GM19467 (cell line): ENCODE data around the gene ATP6V1B1.

ENCODE experiments used
- ATAC-seq: cut with Tn5 transposase; IDR thresholded peaks from one replicate; pipeline ENCODE4 v1.9.1; 2021; ENCODE audit warnings: mild to moderate bottlenecking, moderate library complexity; ENCODE audit not compliant: unreplicated experiment

Gene ATP6V1B1

GRCh38 chr2:70926042-70926441 is 9.7 kb upstream of the ATP6V1B1 start:
- no peak for ATAC-seq

DNA sequence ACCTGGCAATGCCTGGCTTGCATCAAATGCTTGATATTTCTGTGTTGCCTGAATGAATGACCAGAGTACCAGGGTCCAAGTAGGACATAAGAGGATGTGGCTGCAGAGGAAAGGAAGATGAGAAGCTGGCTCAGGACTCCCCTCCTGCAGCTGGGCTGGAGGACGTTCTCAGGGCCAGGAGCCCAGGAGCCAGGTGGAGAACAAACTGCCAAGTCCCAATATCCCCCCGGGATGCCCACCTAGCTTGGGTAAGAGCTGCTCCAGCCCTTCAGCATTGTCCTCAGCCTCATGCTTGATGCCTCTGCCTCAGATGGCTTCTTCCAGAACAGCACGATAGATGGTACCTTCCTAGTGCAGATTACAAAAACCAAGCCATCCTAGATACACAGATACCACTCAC is 8.6 kb upstream of the ATP6V1B1 start:
- no peak for ATAC-seq

DNA sequence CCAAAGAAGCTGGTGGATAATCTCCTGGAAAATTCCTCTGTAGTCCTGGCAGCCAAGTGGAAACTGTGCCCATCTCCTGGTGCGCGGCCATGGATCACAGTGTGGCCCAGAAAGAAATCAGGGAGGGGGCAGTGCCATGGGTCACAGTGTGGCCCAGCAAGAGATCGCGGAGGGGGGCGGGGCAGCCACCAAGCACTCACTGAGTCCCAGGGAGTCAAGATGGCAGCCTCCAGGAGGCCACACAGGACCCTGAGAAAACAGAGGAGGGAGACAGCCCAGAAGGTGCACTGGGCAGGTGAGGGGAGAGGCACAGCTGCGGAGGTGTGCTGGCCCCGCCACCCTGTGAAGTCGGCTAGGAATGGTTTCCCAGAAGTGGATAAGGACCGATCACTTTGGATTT is 8.1 kb upstream of the ATP6V1B1 start:
- ATAC-seq = no peak

- ATAC-seq = no peak
Measured at GRCh38 chr2:70928366-70928765, 7.3 kb upstream of the ATP6V1B1 start.

GRCh38 chr2:70930371-70931329 is 5.0 kb upstream of the ATP6V1B1 start:
- ATAC-seq = no peak

- no peak for ATAC-seq
Measured at GRCh38 chr2:70931376-70932000, 4.2 kb upstream of the ATP6V1B1 start.

GRCh38 chr2:70932631-70933230 is 3.0 kb upstream of the ATP6V1B1 start:
- no peak for ATAC-seq

DNA sequence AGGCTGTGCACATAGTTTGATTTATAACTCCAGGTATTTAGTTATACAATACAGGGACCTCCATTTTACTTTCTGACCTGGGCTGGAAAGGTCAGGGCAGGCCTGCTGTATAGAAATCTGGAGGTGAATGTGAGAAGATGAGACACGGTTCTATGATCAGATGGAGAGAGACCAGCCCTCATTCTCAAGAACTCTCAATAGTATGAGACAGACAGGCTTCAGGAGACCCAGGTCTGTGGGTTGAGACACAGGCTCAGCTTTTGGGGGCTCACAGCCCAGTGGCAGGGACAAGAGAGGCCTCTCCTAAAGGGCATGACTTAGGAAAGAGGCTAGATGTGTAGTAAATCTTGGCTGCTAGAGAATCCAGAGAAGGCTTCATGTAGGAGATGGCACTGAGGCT is 719 bp upstream of the ATP6V1B1 start:
- no peak for ATAC-seq

- no peak for ATAC-seq
Measured at GRCh38 chr2:70936165-70936978, 672 bp downstream of the ATP6V1B1 start.

- no peak for ATAC-seq
Measured at GRCh38 chr2:70936979-70937811, 1.5 kb downstream of the ATP6V1B1 start.

DNA sequence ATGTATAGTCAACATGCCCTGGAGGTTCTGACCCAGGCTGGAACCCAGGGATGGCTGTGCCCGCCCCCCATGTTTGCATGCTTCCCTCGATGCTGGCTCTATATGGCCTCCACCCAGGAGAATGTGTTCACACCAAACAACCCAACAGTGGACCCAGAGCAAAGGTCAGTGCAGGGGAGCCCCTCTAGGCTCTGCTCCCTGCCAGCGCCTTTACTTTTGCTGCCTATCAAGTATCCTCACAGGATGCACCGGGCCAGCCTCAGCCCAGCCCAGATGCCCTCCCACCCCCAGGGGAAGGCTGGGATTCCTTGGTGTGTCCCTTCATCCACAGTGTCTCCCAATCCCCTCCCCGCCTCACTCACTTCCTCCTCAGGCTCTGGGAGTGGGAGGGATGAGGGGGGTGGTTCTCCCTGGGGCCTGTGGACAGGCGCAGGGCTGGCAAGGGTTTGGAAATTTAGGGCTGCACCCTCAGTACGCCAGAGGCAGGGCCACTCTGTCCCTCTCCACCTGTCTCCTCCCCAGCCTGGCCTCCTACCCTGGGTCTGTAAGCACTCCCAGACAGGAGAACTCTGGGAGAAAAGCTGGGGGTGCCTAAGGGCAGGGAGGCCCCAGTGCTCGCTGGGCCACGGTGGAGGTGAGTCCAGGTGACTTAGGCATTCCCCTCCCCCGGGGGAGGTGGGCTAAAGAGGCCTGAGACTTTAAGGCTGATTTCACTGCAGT is 2.3 kb downstream of the ATP6V1B1 start:
- ATAC-seq = no peak

GRCh38 chr2:70938586-70938950 is 2.9 kb downstream of the ATP6V1B1 start:
- no peak for ATAC-seq

DNA sequence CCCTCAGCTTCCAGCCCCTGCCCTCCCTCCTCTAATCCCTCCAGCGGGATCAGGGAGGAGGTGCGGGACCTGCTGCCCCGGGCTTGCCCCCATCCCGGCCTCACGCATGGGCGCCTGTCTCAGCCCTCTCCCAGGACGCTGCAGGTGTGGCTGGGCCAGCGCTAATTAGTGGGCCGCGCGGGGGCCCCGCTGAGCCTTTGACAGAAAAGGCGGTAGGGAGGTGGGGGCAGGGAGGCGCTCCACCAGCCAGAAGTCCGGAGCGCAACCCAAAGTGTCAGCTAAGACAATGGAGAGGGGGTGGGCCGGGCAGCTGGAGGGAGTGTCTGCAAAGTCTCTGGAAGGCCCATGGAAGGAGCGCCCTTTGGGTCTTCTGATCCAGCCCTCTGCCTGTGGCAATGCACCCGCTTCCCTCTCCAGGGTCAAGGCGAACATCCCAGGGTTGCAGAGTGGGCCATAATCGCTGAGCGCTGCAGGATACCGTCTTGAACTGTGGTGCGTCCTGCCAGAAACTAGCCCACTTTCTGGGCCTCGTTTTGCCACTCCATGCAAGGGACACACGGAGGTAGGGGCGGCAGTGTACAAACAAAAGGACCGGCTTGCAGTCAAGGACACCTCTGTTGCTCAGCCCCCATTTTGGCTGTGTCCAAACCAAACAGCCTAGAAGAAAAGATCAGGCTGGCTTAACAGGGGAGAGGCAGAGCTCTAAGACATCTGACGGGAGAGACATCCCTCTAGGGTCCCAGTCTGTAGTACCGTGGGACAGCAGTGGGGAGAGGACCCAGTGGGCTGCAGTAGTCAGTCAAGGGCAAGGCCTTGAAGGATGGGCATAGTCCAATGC is 3.5 kb downstream of the ATP6V1B1 start:
- no peak for ATAC-seq

- no peak for ATAC-seq
Measured at GRCh38 chr2:70939839-70940580, 4.3 kb downstream of the ATP6V1B1 start.

DNA sequence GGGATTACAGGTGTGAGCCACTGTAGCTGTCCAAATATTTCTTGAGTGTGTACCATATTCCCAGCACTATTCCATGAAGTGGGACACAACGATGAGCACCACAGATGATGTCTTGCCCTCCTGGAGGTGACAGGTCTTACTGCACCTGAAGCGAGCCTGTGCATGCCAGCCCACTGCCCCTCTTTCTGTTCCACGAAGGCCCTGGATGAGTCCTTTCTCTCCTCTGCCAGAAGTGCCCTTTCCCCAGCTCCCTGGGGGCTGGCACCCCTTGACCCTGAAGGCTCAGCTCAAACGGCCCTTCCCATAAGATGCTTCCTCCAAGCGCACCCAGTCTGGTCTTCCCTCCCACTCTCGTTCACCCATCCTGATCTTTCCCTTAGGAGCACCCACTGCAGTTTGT is 5.5 kb downstream of the ATP6V1B1 start:
- ATAC-seq = no peak

- ATAC-seq = no peak
Measured at GRCh38 chr2:70941701-70942100, 6.0 kb downstream of the ATP6V1B1 start.

- ATAC-seq = no peak
Measured at GRCh38 chr2:70942396-70943204, 6.9 kb downstream of the ATP6V1B1 start.
